ENCODE results near the gene DCAF7.

The DCAF7 gene

DNA sequence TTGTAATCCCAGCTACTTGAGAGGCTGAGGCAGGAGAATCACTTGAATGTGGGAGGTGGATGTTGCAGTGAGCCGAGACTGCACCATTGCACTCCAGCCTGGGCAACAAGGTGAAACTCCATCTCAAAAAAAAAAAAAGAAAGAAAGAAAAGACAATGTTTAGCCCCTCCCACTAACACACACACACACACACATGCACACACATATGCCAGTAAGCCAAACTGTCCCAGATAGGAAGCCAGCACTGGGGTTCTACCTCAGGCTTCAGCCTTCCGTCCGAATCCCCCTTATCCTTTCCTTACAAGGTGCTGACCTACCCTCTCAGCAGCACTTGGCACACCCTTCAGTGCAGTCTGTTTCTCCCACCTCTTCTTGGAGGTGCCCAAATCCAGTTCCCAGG, 35.8 kb upstream of the DCAF7 start:
- no peak overlapping the region for H3K4me3 ChIP-seq (ENCODE audit: low read depth, low read length)
- no peak for TF ChIP-seq CTCF (IDR thresholded peaks at IDR 0.05)
- no peaks in the 10 kb centered on the region for H3K79me2 ChIP-seq
- no peaks in the 10 kb centered on the region for H3K27me3 ChIP-seq (ENCODE audit: control insufficient read depth, insufficient read depth, low read length)
- H3K36me3 ChIP-seq (ENCODE audit: control insufficient read depth, insufficient read depth, low read length) = no peaks in the 10 kb centered on the region
- no peak overlapping the region for H3K4me2 ChIP-seq (ENCODE audit: low read length)
- H3K9me3 ChIP-seq (ENCODE audit: control insufficient read depth, low read length) = no peaks in the 10 kb centered on the region
- no peak overlapping the region for H3K27ac ChIP-seq
- no peaks in the 10 kb centered on the region for H3K4me1 ChIP-seq
- no peak overlapping the region for H3K9ac ChIP-seq
- no peak overlapping the region for H2AFZ ChIP-seq

- no peak overlapping the region for H3K9ac ChIP-seq
- no peak for TF ChIP-seq CTCF (IDR thresholded peaks at IDR 0.05)
- H3K4me1 ChIP-seq = no peaks in the 10 kb centered on the region
Observed at GRCh38 chr17:63514974-63515373, 35.3 kb upstream of the DCAF7 start.

GRCh38 chr17:63515426-63515825, 34.9 kb upstream of the DCAF7 start:
- Histone ChIP-seq H2AFZ (no peak overlapping the region), H3K4me2 (ENCODE audit: low read length) (no peak overlapping the region), H3K4me1 (no peaks in the 10 kb centered on the region), H3K36me3 (ENCODE audit: control insufficient read depth, insufficient read depth, low read length) (no peaks in the 10 kb centered on the region), H3K27ac (no peak overlapping the region), H3K9me3 (ENCODE audit: control insufficient read depth, low read length) (no peaks in the 10 kb centered on the region), H3K79me2 (no peaks in the 10 kb centered on the region), H3K4me3 (ENCODE audit: low read depth, low read length) (no peak overlapping the region), H3K9ac (no peak overlapping the region), H3K27me3 (ENCODE audit: control insufficient read depth, insufficient read depth, low read length) (no peaks in the 10 kb centered on the region)
- TF ChIP-seq CTCF (IDR thresholded peaks at IDR 0.05) = no peak

More at GRCh38 chr17:63514974-63515373, 35.3 kb upstream of the DCAF7 start:
- no peak overlapping the region for H3K4me3 ChIP-seq (ENCODE audit: low read depth, low read length)
- H3K27ac ChIP-seq = no peak overlapping the region
- no peak overlapping the region for H3K4me2 ChIP-seq (ENCODE audit: low read length)
- no peak overlapping the region for H2AFZ ChIP-seq
- H3K79me2 ChIP-seq = no peaks in the 10 kb centered on the region
- no peaks in the 10 kb centered on the region for H3K36me3 ChIP-seq (ENCODE audit: control insufficient read depth, insufficient read depth, low read length)
- no peaks in the 10 kb centered on the region for H3K27me3 ChIP-seq (ENCODE audit: control insufficient read depth, insufficient read depth, low read length)
- no peaks in the 10 kb centered on the region for H3K9me3 ChIP-seq (ENCODE audit: control insufficient read depth, low read length)

- Histone ChIP-seq H2AFZ (no peak overlapping the region), H3K79me2 (no peaks in the 10 kb centered on the region), H3K4me1 (no peaks in the 10 kb centered on the region), H3K4me2 (ENCODE audit: low read length) (no peak overlapping the region), H3K4me3 (ENCODE audit: low read depth, low read length) (no peak overlapping the region), H3K36me3 (ENCODE audit: control insufficient read depth, insufficient read depth, low read length) (no peaks in the 10 kb centered on the region), H3K9me3 (ENCODE audit: control insufficient read depth, low read length) (no peaks in the 10 kb centered on the region), H3K27ac (no peak overlapping the region), H3K9ac (no peak overlapping the region), H3K27me3 (ENCODE audit: control insufficient read depth, insufficient read depth, low read length) (no peaks in the 10 kb centered on the region)
- no peak for TF ChIP-seq CTCF (IDR thresholded peaks at IDR 0.05)
Observed at GRCh38 chr17:63516910-63517824, 33.1 kb upstream of the DCAF7 start.
